K562 (cell line): ENCODE data around the gene MTO1. TPM values are rescaled to one million over a fixed set of nuclear protein-coding genes. Genes with fewer than 3 reads are reported as not detected.

ENCODE experiments used
- BCLAF1 ChIP-seq, 2 experiments: fragments of 450-650 bp in 1 of 2; IDR thresholded peaks; 2 replicates each; pipeline ENCODE4 v1.6.1; 2011 to 2017; ENCODE audit warnings: low read depth in 2 of 2, antibody characterized with exemption in 1 of 2, borderline replicate concordance in 1 of 2, low read length in 1 of 2, mild to moderate bottlenecking in 1 of 2, mixed read lengths in 1 of 2; ENCODE audit not compliant: control insufficient read depth in 1 of 2
- CLOCK ChIP-seq: fragments of 250-450 bp; sonication (Bioruptor Pico); IDR thresholded peaks from 2 replicates; pipeline ENCODE4 v1.4.0; 2020; ENCODE audit warnings: mild to moderate bottlenecking, moderate library complexity, borderline replicate concordance
- E2F1 ChIP-seq: sonication (generic); formaldehyde crosslinking; IDR thresholded peaks from 2 replicates; pipeline ENCODE4 v1.8.1; 2023; ENCODE audit warnings: mild to moderate bottlenecking, missing genetic modification reagents, moderate library complexity
- ETV6 ChIP-seq, 3 experiments: fragments of 150-350 bp in 1 of 3; sonication (generic) in 1 of 3; formaldehyde crosslinking in 1 of 3; IDR thresholded peaks; 2 replicates each; pipeline versions ENCODE4 v1.6.1 to v1.8.0; 2014 to 2022; ENCODE audit warnings: borderline replicate concordance in 2 of 3, low read depth in 2 of 3, antibody characterized with exemption in 1 of 3, low read length in 1 of 3, mild to moderate bottlenecking in 1 of 3, missing genetic modification reagents in 1 of 3
- FUS ChIP-seq: fragments of 200-400 bp; formaldehyde crosslinking; optimal IDR thresholded peaks from 2 replicates; pipeline ENCODE3; 2017; ENCODE audit warnings: low read depth, low read length
- ILF3 ChIP-seq: fragments of 450-650 bp; IDR thresholded peaks from 2 replicates; pipeline ENCODE4 v1.6.1; 2018; ENCODE audit warnings: antibody characterized with exemption, mild to moderate bottlenecking, moderate library complexity, borderline replicate concordance
- KDM5B ChIP-seq: fragments of 200-600 bp; sonication (generic); IDR thresholded peaks from 2 replicates; pipeline ENCODE4 v1.6.1; 2012; ENCODE audit warnings: low read depth, mild to moderate bottlenecking, moderate library complexity, low read length, control low read depth, inconsistent platforms; ENCODE audit not compliant: insufficient replicate concordance
- KHSRP ChIP-seq: fragments of 450-650 bp; IDR thresholded peaks from 2 replicates; pipeline ENCODE4 v1.6.1; 2017
- MXI1 ChIP-seq: IDR thresholded peaks from 2 replicates; pipeline ENCODE4 v1.6.1; 2011; ENCODE audit warnings: low read depth, mild to moderate bottlenecking, improper control_type of control experiment, low read length
- NCOR1 ChIP-seq: fragments of 450-650 bp; IDR thresholded peaks from 2 replicates; pipeline ENCODE4 v1.6.1; 2016; ENCODE audit warnings: mild to moderate bottlenecking, moderate library complexity
- NFXL1 ChIP-seq: fragments of 450-650 bp; formaldehyde crosslinking; IDR thresholded peaks from 2 replicates; pipeline ENCODE4 v1.4.0; 2021; ENCODE audit warnings: mild to moderate bottlenecking
- NR2C2 ChIP-seq, 2 experiments: fragments of 200-800 bp in 1 of 2; sonication (Bioruptor generic) in 1 of 2; sonication (generic) in 1 of 2; formaldehyde crosslinking in 1 of 2; IDR thresholded peaks; 2 replicates each; pipeline versions ENCODE4 v1.6.1 to v1.8.0; 2016 to 2022; ENCODE audit warnings: mild to moderate bottlenecking in 1 of 2, missing compliant biosample characterization in 1 of 2, missing genetic modification characterization in 1 of 2, missing genetic modification reagents in 1 of 2
- RBM39 ChIP-seq: fragments of 200-400 bp; formaldehyde crosslinking; optimal IDR thresholded peaks from 2 replicates; pipeline ENCODE3; 2018; ENCODE audit warnings: low read depth, low read length
- XRCC5 ChIP-seq: fragments of 200-400 bp; formaldehyde crosslinking; IDR thresholded peaks from 2 replicates; pipeline ENCODE4 v1.6.1; 2017; ENCODE audit warnings: low read depth, mild to moderate bottlenecking, low read length
- ZBTB8A ChIP-seq: fragments of 450-650 bp; IDR thresholded peaks from 2 replicates; pipeline ENCODE4 v1.6.1; 2018; ENCODE audit warnings: mild to moderate bottlenecking, moderate library complexity; ENCODE audit not compliant: partially characterized antibody
- ZNF175 ChIP-seq: fragments of 200-800 bp; sonication (Bioruptor generic); IDR thresholded peaks from 2 replicates; pipeline ENCODE4 v1.6.1; 2016; ENCODE audit warnings: low read depth, mild to moderate bottlenecking, missing genetic modification characterization, missing compliant biosample characterization
- ZNF253 ChIP-seq: fragments of 250-450 bp; sonication (Bioruptor Pico); conservative IDR thresholded peaks from 2 replicates; pipeline ENCODE4 v1.6.1; 2021; ENCODE audit warnings: mild to moderate bottlenecking
- polyA plus RNA-seq, 8 experiments: library from polyadenylated mRNA; depleted of rRNA in 4 of 8; stranded (reverse) in 5 of 8; unstranded in 3 of 8; fragments of >200 nt; fragmentation: Nextera tagmentation in 2 of 8; fragmentation: Illumina TruSeq in 1 of 8; extraction: Ambion mirVana in 2 of 8; extraction: Trizol in 1 of 8; gene quantifications; 2 replicates each; pipeline versions ENCODE4 v1.2.1 to v1.2.3, GENCODE V29; 2011 to 2014; ENCODE audit warnings: inconsistent platforms in 1 of 8, missing spikeins in 1 of 8
- total RNA-seq, 7 experiments: library from RNA; depleted of rRNA in 6 of 7; stranded (reverse); fragments of >200 nt in 6 of 7; fragmentation: Illumina TruSeq in 2 of 7; extraction: Trizol in 2 of 7; gene quantifications; 2 replicates each; pipeline versions ENCODE4 v1.2.1 to v1.2.3, GENCODE V29; 2011 to 2021; ENCODE audit warnings: low replicate concordance in 1 of 7

The MTO1 gene
- total and polyA plus RNA-seq, 9 of the 15 experiments (the other 6 are each of a cell fraction or from before 2014, with no cell fraction given) = 33.4 to 62.3 (median 50.6) TPM

GRCh38 chr6:73516514-73517489 lies 55.3 kb downstream of the MTO1 start (continued):
- TF ChIP-seq NR2C2 (CRISPR knock-in tag; IDR thresholded peaks at IDR 0.05) = no peak
- TF ChIP-seq NR2C2 (tag; IDR thresholded peaks at IDR 0.05) = no peak
- peak; percentile 42 for TF ChIP-seq KDM5B
- peak; percentile 2 for TF ChIP-seq FUS
- TF ChIP-seq NFXL1 (CRISPR knock-in tag) = peak; percentile 85
- TF ChIP-seq CLOCK (CRISPR knock-in tag) = no peak
- TF ChIP-seq KHSRP = peak; percentile 37; the same call in 1 of the 2 replicates
- TF ChIP-seq ZBTB8A = no peak
- peak; percentile 51; the same call in 1 of the 2 replicates for TF ChIP-seq E2F1 (CRISPR knock-in tag)
- peak; percentile 83 for TF ChIP-seq RBM39
- TF ChIP-seq ETV6 (IDR thresholded peaks at IDR 0.05; ENCODE audit: borderline replicate concordance in 1 of 2, low read depth in 2 of 2, low read length in 1 of 2) = no peak
- TF ChIP-seq ETV6 (CRISPR knock-in tag; IDR thresholded peaks at IDR 0.05; ENCODE audit: borderline replicate concordance) = peak; percentile 72; the same call in 1 of the 2 replicates
- TF ChIP-seq XRCC5 = no peak
- TF ChIP-seq NCOR1 = peak; percentile 15; the same call in 1 of the 2 replicates
- TF ChIP-seq ILF3 = 0 out of 2 replicates have a peak, but pooled peaks have one; percentile 27
- 0 out of 2 replicates have a peak, but pooled peaks have one; percentile 45 for TF ChIP-seq MXI1
- peak; percentile 36 to 81; a peak in 2 of 4 replicates for TF ChIP-seq BCLAF1 (IDR thresholded peaks at IDR 0.05; ENCODE audit: borderline replicate concordance in 1 of 2, control insufficient read depth in 1 of 2, low read depth in 2 of 2, low read length in 1 of 2)
- TF ChIP-seq ZNF175 = 0 out of 2 replicates have a peak, but pooled peaks have one; percentile 41
- peak; percentile 67; the same call in 1 of the 2 replicates for TF ChIP-seq ZNF253 (CRISPR knock-in tag)
